LNCAP (cell line): Measurements from ENCODE around the gene DCAF15.

Source experiments
- TF ChIP-seq, protein P1 (sequence below): fragments of 450-650 bp; IDR thresholded peaks from 2 replicates; pipeline ENCODE4 v1.5.1; 2017; ENCODE audit warnings: mild to moderate bottlenecking

DCAF15 gene

DNA sequence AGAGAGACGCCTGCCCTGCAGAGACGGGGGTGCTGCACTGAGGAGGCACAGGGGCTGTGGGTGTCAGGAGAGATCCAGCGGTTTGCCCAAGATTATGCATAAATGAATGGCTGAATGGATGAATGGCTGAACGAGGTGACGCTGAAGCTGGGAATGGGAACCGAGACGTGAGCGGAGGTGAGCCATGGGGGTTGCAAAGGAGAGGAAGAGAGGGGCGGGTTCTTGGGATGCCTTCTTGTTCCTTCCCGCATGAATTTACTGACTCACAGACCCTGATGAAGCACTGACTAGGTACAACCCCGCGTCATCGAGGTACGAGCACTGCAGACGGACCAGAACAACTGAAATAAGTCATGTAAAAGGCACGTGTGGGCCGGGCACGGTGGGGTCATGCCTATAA is 16.7 kb downstream of the DCAF15 start:
- TF ChIP-seq, protein P1, sequence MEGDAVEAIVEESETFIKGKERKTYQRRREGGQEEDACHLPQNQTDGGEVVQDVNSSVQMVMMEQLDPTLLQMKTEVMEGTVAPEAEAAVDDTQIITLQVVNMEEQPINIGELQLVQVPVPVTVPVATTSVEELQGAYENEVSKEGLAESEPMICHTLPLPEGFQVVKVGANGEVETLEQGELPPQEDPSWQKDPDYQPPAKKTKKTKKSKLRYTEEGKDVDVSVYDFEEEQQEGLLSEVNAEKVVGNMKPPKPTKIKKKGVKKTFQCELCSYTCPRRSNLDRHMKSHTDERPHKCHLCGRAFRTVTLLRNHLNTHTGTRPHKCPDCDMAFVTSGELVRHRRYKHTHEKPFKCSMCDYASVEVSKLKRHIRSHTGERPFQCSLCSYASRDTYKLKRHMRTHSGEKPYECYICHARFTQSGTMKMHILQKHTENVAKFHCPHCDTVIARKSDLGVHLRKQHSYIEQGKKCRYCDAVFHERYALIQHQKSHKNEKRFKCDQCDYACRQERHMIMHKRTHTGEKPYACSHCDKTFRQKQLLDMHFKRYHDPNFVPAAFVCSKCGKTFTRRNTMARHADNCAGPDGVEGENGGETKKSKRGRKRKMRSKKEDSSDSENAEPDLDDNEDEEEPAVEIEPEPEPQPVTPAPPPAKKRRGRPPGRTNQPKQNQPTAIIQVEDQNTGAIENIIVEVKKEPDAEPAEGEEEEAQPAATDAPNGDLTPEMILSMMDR: no peak

DNA sequence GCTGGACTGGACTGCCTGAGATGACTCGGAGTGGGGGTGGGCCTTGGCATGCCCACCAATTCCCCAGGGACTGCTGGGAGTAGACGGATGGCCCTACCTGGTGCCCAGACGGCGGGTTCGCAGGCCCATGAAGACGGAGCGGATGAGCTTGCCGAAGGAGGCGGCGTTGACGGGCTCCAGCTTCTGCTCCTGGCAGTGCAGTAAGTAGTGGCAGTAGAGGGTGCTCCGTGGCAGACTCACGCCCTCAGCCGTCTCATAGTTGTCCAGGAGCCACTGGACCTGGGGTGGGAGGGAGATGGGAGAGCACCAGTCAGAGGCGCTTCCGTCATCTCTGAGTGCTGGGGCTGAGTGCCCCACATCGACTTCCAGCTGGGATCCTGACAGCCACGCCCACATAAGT is 17.6 kb downstream of the DCAF15 start:
- TF ChIP-seq, protein P1: no peak

DNA sequence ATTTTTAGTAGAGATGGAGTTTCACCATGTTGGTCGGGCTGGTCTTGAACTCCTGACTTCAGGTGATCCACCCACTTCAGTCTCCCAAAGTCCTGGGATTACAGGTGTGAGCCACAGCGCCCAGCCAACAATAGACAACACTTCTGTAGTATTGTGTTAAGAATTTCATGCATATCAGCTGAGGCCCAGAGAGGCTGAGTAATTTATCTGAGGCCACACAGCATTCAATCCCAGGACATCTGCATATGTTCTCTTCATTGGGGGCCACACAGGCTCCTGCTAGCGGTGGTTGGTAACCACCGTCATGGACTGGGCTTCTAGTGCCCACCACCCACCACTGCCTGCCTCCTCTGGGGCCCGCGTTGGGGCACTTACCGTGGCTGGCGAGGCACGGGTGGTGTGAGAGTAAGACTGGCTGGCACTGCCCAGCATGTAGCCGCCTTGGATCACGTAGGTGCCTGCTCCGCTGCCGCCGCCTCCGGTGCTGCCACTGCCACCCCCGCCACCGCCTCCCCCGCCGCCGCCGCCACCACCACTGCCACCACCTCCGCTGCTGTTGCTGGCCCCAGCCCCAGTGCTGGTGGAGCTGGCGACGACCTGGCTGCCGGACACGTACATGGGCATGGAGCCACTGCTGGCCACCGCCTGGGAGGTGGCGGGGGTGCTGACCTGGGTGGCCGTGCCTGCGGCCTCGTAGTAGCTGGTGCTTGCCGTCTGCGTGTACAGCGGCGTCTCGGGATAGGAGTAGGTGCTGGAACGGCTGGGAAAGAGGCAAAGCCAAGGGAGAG is 20.3 kb downstream of the DCAF15 start:
- TF ChIP-seq, protein P1: no peak

DNA sequence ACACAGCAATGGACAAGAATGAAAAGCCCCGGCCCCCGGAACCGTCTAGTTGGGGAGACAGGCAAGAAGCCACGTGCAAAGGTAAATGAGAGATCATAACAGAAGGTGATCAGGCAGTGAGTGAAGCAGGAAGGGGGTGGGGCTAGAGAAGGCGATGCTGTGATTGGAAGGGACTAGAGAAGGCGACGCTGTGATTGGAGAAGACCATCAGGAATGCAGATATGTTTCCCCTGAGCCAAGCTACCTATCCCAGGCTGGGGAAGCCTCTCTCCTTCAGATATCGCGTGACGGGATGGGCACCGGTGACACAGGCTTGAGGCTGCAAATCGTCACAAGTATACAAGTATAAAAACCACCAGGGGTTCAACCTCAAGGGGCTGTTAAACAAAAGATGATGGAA is 21.8 kb downstream of the DCAF15 start:
- TF ChIP-seq, protein P1: no peak

DNA sequence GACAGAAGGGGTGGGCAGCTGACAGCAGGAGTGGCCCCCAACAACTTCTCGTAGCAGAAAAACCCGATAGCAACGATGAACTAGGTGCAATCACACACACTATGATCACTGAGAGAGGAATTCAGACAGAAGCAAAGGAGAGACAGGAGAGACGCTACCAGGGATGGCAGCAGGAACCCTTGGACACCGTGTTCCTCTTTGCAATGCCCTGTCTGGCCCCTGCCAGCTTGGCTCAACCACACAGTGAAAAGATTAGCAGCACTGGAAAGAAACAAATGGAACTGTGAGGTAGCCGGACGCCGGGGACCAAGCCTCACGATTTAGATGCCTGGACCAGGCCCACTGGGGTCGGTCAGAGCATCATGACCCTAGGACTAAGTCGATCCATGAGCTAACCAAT is 23.6 kb downstream of the DCAF15 start:
- TF ChIP-seq, protein P1: no peak

DNA sequence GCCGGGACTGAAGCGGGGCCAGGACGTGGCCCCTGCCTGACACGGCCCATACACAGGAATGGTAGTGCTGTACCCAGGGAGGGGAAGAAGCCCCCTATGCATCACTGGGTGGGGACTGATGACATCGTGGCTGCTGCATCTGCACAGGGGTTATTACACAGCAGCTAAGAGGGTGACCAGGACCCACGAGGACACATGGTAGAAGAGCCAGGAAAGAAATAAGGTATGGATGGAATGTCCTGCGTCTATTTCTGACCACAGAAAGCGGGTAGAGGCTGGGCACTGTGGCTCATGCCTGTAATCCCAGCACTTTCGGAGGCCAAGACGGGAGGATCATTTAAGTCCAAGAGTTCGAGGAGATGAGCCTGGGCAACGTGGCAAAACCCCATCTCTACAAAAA is 24.1 kb downstream of the DCAF15 start:
- TF ChIP-seq, protein P1: no peak

DNA sequence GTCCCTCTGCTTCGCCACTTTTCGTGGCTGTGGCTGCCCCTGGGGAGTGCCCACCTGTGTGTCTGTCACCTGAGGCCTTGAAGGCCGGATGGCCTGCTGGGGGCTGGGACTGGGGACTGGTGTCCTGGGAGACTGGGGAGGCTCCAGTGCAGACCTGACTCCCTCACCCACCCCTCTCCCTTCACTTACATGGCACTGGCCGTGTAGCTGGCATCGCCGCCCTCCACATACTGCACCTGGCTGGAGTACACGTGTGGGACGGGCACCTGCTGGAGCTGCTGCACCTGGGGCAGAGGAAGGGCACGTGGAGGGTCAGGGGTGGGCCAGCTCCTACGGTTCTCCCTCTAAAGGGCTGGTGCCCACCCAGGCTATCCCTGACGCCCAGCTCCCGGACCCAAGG is 25.5 kb downstream of the DCAF15 start:
- TF ChIP-seq, protein P1: no peak
